OCI-LY1 (cell line): ENCODE measurements around the gene FUT8.

Experiments used
- H2AFZ ChIP-seq: fragments of 200-600 bp; sonication (generic), shearing (Covaris generic); 2 replicates; pipeline ENCODE4 v1.6.0; 2014; ENCODE audit warnings: antibody characterized with exemption, mild to moderate bottlenecking, low read length
- H3F3A ChIP-seq: fragments of 200-600 bp; sonication (generic), shearing (Covaris generic); 2 replicates; pipeline ENCODE4 v1.6.0; 2014; ENCODE audit warnings: mild to moderate bottlenecking, antibody characterized with exemption, low read length, moderate library complexity; ENCODE audit not compliant: insufficient read depth
- H3K27ac ChIP-seq: fragments of 200-600 bp; sonication (generic); 2 replicates; pipeline ENCODE4 v1.5.1; 2014; ENCODE audit warnings: low read length, mixed run types, mild to moderate bottlenecking, low read depth; ENCODE audit not compliant: poor library complexity, severe bottlenecking
- H3K27me3 ChIP-seq: fragments of 200-600 bp; sonication (generic); 2 replicates; pipeline ENCODE4 v1.6.0; 2014; ENCODE audit warnings: antibody characterized with exemption, mild to moderate bottlenecking, low read length, moderate library complexity; ENCODE audit not compliant: insufficient read depth
- H3K36me3 ChIP-seq: fragments of 200-600 bp; sonication (generic); 2 replicates; pipeline ENCODE4 v1.6.1; 2014; ENCODE audit warnings: mild to moderate bottlenecking, antibody characterized with exemption, low read length, moderate library complexity, mixed read lengths; ENCODE audit not compliant: insufficient read depth
- H3K4me1 ChIP-seq: fragments of 200-600 bp; sonication (generic); 2 replicates; pipeline ENCODE4 v1.5.1; 2014; ENCODE audit warnings: mild to moderate bottlenecking, low read length, moderate library complexity; ENCODE audit not compliant: insufficient read depth, severe bottlenecking
- H3K4me2 ChIP-seq: fragments of 200-600 bp; sonication (generic), shearing (Covaris generic); 2 replicates; pipeline ENCODE4 v1.6.1; 2014; ENCODE audit warnings: low read length
- H3K4me3 ChIP-seq: fragments of 200-600 bp; sonication (generic); 2 replicates; pipeline ENCODE4 v1.5.1; 2014; ENCODE audit warnings: low read length, low read depth, mild to moderate bottlenecking, mixed read lengths; ENCODE audit not compliant: poor library complexity, severe bottlenecking
- H3K79me2 ChIP-seq: fragments of 200-600 bp; shearing (Covaris generic); 2 replicates; pipeline ENCODE4 v1.6.1; 2016; ENCODE audit warnings: mixed run types, low read length, mixed read lengths; ENCODE audit not compliant: insufficient read depth
- H3K9ac ChIP-seq: fragments of 200-600 bp; sonication (generic), shearing (Covaris generic); 2 replicates; pipeline ENCODE4 v1.6.1; 2014; ENCODE audit warnings: mild to moderate bottlenecking, low read length, mixed read lengths
- H3K9me2 ChIP-seq: fragments of 200-600 bp; sonication (generic), shearing (Covaris generic); 2 replicates; pipeline ENCODE4 v1.6.1; 2014; ENCODE audit warnings: low read depth, mild to moderate bottlenecking, low read length, mixed read lengths
- H3K9me3 ChIP-seq: fragments of 200-600 bp; shearing (Covaris generic); 2 replicates; pipeline ENCODE4 v1.6.1; 2014; ENCODE audit warnings: low read length, mixed read lengths
- H4K20me1 ChIP-seq: fragments of 200-600 bp; sonication (generic), shearing (Covaris generic); 2 replicates; pipeline ENCODE4 v1.6.0; 2016; ENCODE audit warnings: mild to moderate bottlenecking, low read length; ENCODE audit not compliant: insufficient read depth
- CTCF ChIP-seq: fragments of 200-600 bp; sonication (generic), shearing (Covaris generic); IDR thresholded peaks from 2 replicates; pipeline ENCODE4 v1.5.1; 2017; ENCODE audit warnings: mild to moderate bottlenecking, antibody characterized with exemption, low read length, moderate library complexity, mixed read lengths
- EZH2 ChIP-seq: fragments of 200-600 bp; sonication (generic), shearing (Covaris generic); IDR thresholded peaks from 2 replicates; pipeline ENCODE4 v1.8.0; 2017; ENCODE audit warnings: borderline replicate concordance, mixed run types, mild to moderate bottlenecking, antibody characterized with exemption, low read length, moderate library complexity, mixed read lengths

FUT8 gene

GRCh38 chr14:65772466-65772865 lies 359.9 kb downstream of the FUT8 start:
- Histone ChIP-seq H3K9me2 (no peaks in the 10 kb centered on the region), H3K36me3 (no peaks in the 10 kb centered on the region), H3K4me3 (no peak overlapping the region), H3K79me2 (no peaks in the 10 kb centered on the region), H3K27me3 (no peaks in the 10 kb centered on the region; the same call in 1 of the 2 replicates), H4K20me1 (no peaks in the 10 kb centered on the region), H3K4me2 (no peak overlapping the region), H3K9ac (no peak overlapping the region), H2AFZ (no peak overlapping the region), H3F3A (no peaks in the 10 kb centered on the region), H3K27ac (no peak overlapping the region), H3K4me1 (no peaks in the 10 kb centered on the region), H3K9me3 (no peaks in the 10 kb centered on the region)
- TF ChIP-seq CTCF (no peak), EZH2 (no peak)

- Histone ChIP-seq H3K4me1 (no peaks in the 10 kb centered on the region), H3K9me2 (no peaks in the 10 kb centered on the region), H4K20me1 (no peaks in the 10 kb centered on the region), H3K4me3 (no peak overlapping the region), H3K4me2 (no peak overlapping the region), H3K36me3 (no peaks in the 10 kb centered on the region), H3F3A (no peaks in the 10 kb centered on the region), H3K27me3 (no peaks in the 10 kb centered on the region; the same call in 1 of the 2 replicates), H3K9me3 (no peaks in the 10 kb centered on the region), H2AFZ (no peak overlapping the region), H3K27ac (no peak overlapping the region), H3K79me2 (no peaks in the 10 kb centered on the region), H3K9ac (no peak overlapping the region)
- TF ChIP-seq EZH2 (no peak), CTCF (no peak)
Measured at GRCh38 chr14:65772921-65773574, 360.5 kb downstream of the FUT8 start.

GRCh38 chr14:65774041-65774440 lies 361.5 kb downstream of the FUT8 start:
- no peaks in the 10 kb centered on the region for H3K79me2 ChIP-seq
- H3F3A ChIP-seq: no peaks in the 10 kb centered on the region
- H2AFZ ChIP-seq: no peak overlapping the region
- H4K20me1 ChIP-seq: no peaks in the 10 kb centered on the region
- no peak overlapping the region for H3K27ac ChIP-seq
- TF ChIP-seq CTCF: no peak
- TF ChIP-seq EZH2: no peak
- no peak overlapping the region for H3K4me2 ChIP-seq
- no peaks in the 10 kb centered on the region for H3K4me1 ChIP-seq
- no peaks in the 10 kb centered on the region; the same call in 1 of the 2 replicates for H3K27me3 ChIP-seq
- H3K9me2 ChIP-seq: no peaks in the 10 kb centered on the region
- no peaks in the 10 kb centered on the region for H3K36me3 ChIP-seq
- H3K9me3 ChIP-seq: no peaks in the 10 kb centered on the region
- no peak overlapping the region for H3K4me3 ChIP-seq
- no peak overlapping the region for H3K9ac ChIP-seq
